ENCODE results near the gene SLC2A6. TPM values are rescaled to one million over a fixed set of nuclear protein-coding genes. Genes with fewer than 3 reads are reported as not detected.

Gene SLC2A6
- total RNA-seq, 1 donor from 2014 or later = 51.8 TPM

GRCh38 chr9:133485531-133486260, 6.8 kb upstream of the SLC2A6 start:
- Histone ChIP-seq H3K27me3 (ENCODE audit: control insufficient read depth, insufficient read depth, low read length) (peaks cover 21% of the 10 kb centered on the region), H3K4me3 (ENCODE audit: low read depth, low read length) (no peak overlapping the region), H3K36me3 (ENCODE audit: control insufficient read depth, insufficient read depth, low read length) (no peaks in the 10 kb centered on the region)
- TF ChIP-seq, protein P1, sequence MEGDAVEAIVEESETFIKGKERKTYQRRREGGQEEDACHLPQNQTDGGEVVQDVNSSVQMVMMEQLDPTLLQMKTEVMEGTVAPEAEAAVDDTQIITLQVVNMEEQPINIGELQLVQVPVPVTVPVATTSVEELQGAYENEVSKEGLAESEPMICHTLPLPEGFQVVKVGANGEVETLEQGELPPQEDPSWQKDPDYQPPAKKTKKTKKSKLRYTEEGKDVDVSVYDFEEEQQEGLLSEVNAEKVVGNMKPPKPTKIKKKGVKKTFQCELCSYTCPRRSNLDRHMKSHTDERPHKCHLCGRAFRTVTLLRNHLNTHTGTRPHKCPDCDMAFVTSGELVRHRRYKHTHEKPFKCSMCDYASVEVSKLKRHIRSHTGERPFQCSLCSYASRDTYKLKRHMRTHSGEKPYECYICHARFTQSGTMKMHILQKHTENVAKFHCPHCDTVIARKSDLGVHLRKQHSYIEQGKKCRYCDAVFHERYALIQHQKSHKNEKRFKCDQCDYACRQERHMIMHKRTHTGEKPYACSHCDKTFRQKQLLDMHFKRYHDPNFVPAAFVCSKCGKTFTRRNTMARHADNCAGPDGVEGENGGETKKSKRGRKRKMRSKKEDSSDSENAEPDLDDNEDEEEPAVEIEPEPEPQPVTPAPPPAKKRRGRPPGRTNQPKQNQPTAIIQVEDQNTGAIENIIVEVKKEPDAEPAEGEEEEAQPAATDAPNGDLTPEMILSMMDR (IDR thresholded peaks at IDR 0.05; ENCODE audit: insufficient read depth, low read length, poor library complexity, severe bottlenecking) = no peak
- DNase-seq (ENCODE audit: low read depth) = no peak

- Histone ChIP-seq H3K27me3 (ENCODE audit: control insufficient read depth, insufficient read depth, low read length) (peaks cover 15% of the 10 kb centered on the region), H3K4me3 (ENCODE audit: low read depth, low read length) (no peak overlapping the region), H3K36me3 (ENCODE audit: control insufficient read depth, insufficient read depth, low read length) (no peaks in the 10 kb centered on the region)
- DNase-seq (ENCODE audit: low read depth) = no peak
- TF ChIP-seq, protein P1 (IDR thresholded peaks at IDR 0.05; ENCODE audit: insufficient read depth, low read length, poor library complexity, severe bottlenecking) = no peak
Observed at GRCh38 chr9:133484671-133485437, 6.0 kb upstream of the SLC2A6 start.

DNA sequence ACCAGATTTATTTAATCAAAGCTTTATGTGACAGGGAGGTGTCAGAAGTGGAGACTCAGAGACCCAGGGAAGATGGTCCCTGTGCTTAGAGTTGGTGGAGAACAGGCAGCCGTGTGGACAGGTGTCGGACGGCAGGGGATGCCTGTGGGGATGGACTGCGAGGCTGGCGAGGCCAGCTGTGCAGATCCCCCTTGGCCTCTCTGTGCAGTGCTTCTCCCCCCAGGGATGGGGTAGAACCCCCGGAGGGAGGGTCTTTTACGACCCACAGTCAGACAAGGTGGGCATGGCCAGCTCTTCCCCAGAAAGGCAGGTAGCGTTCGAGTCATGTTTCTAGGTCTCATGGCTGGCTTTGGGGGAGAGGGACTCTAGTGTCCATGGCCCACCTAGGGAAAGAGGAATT, 4.7 kb upstream of the SLC2A6 start:
- TF ChIP-seq, protein P1 (IDR thresholded peaks at IDR 0.05; ENCODE audit: insufficient read depth, low read length, poor library complexity, severe bottlenecking) = no peak
- Histone ChIP-seq H3K36me3 (ENCODE audit: control insufficient read depth, insufficient read depth, low read length) (no peaks in the 10 kb centered on the region), H3K4me3 (ENCODE audit: low read depth, low read length) (no peak overlapping the region), H3K27me3 (ENCODE audit: control insufficient read depth, insufficient read depth, low read length) (peaks cover 9% of the 10 kb centered on the region)
- DNase-seq (ENCODE audit: low read depth) = no peak

DNA sequence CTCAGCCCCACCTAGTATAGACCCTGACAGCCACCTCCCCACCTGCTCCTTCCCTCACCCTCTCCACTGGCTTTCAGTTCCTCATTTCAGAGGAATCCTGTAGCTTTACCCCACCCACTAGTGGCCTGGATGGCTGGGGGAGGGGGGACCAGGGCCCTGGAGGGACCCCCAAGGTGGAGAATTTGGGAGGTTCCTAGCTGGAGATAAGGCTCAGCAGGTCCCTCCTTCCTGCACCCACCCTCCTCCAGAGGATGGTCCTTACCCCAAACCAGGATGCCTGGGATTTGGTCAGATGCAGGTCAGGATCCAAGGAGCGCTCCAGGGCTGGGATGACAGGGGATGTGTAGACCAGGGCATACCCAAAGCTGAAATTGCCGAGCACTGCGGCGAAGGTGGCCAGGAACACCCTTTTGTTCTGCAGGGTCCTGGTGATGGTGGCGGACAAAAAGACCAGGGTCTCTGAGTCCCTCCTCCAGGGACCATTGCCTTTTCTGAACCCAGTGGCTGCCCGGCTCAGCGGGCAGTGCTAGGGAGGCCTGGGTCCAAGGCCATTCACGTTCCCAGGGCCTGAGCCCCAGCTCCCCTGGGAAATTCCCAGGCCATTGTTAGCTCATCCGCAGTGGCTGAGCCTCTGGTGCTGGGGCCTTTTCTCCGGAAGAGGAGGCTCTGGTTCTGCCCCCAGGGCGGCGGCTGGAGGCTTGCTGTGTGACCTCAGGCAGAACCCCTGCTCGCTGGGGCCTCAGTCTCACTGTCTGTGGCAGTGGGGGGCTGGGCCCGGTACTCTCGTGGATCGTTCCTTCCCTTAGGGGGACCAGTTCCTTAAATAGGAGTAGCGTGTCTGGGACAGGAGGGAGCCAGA, 678 bp downstream of the SLC2A6 start:
- Histone ChIP-seq H3K4me3 (ENCODE audit: low read depth, low read length) (peak overlapping the region; percentile 73), H3K27me3 (ENCODE audit: control insufficient read depth, insufficient read depth, low read length) (no peaks in the 10 kb centered on the region), H3K36me3 (ENCODE audit: control insufficient read depth, insufficient read depth, low read length) (peaks cover 3% of the 10 kb centered on the region)
- no peak for DNase-seq (ENCODE audit: low read depth)
- TF ChIP-seq, protein P1 (IDR thresholded peaks at IDR 0.05; ENCODE audit: insufficient read depth, low read length, poor library complexity, severe bottlenecking) = no peak

- Histone ChIP-seq H3K27me3 (ENCODE audit: control insufficient read depth, insufficient read depth, low read length) (no peaks in the 10 kb centered on the region), H3K36me3 (ENCODE audit: control insufficient read depth, insufficient read depth, low read length) (peaks cover 3% of the 10 kb centered on the region), H3K4me3 (ENCODE audit: low read depth, low read length) (no peak overlapping the region)
- TF ChIP-seq, protein P1 (IDR thresholded peaks at IDR 0.05; ENCODE audit: insufficient read depth, low read length, poor library complexity, severe bottlenecking) = no peak
- no peak for DNase-seq (ENCODE audit: low read depth)
Observed at GRCh38 chr9:133477461-133477860, 1.4 kb downstream of the SLC2A6 start.

All from kidney epithelial cell (primary cell).